Right ventricle myocardium inferior (tissue), 1 donor: ENCODE results near the gene NMNAT3. TPM values are rescaled to one million over a fixed set of nuclear protein-coding genes. Genes with fewer than 3 reads are reported as not detected.

Source experiments
- ATAC-seq: fragments of 200-7000 bp; cut with Tn5 transposase; one replicate; pipeline ENCODE4 v1.9.1; 2020; ENCODE audit warnings: mild to moderate bottlenecking, moderate library complexity
- DNase-seq: peaks from one replicate; pipeline ENCODE4 v3.0.0; 2021; ENCODE audit errors: missing footprints
- intact Hi-C: fragments of 100-400 bp; cut with DNase I; formaldehyde crosslinking; loops from one replicate; pipeline ENCODE4 v1.11.0; 2022
- total RNA-seq: library from RNA; stranded (reverse); fragmentation: NEBNext Ultra II Directional; extraction: Animal tissue kit (Norgen Biotek cat#: 25700); gene quantifications from one replicate; pipeline ENCODE4 v1.2.1, GENCODE V29; 2021
- donor health status: DM: no; HTN: yes; CAD: no; lungs with severe emphysema.

Gene NMNAT3
- total RNA-seq, 1 donor from 2014 or later = 11.0 TPM

DNA sequence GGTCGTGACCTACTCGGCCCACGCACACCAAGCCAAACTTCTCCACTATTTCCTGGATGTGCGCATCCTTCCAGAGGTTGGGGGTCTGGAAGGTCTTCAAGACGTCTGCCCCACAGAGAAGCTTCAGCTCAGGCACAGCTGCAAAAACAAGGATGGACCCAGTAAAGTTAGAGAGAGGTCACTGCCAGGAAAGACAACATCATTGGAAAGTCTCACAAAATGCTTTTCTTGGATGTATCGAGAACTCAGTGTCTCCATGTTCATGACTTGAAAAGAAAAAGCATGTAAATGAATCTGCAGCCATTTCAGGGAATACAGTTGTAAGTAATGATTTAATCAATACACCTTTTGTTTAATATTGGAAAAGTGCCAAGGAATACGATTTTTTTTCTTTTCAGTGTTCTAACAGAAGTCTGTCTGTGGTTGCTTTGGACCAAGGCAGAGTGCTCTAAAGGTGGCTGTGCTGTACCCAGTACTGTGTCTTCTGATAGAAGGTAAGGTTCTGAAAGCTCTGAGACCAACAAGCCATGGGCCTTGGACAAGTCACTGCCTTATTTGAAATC lies 116.4 kb downstream of the NMNAT3 start:
- ATAC-seq = no peak
- intact Hi-C loops = no loop called here
- DNase-seq = no peak

DNA sequence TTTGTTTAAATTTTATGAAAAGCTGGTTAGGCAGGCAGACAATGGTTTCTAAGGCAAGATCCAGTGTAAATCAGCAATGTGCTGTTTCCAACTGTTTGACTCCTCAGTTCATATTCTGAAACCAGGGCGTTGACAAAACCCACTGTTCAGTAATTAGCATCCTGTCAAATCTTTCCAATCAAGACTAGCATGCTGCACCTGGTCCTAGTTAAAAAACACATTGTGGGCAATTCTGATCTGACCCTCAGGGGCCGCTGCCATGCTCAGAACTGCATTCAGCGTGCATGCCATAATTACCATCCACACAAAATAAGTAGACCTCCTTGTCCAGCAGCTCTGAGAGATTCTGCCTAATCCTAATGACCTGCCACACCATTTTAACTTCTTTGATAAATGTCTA lies 117.4 kb downstream of the NMNAT3 start:
- ATAC-seq = no peak
- intact Hi-C loops = no loop called here
- DNase-seq = no peak

DNA sequence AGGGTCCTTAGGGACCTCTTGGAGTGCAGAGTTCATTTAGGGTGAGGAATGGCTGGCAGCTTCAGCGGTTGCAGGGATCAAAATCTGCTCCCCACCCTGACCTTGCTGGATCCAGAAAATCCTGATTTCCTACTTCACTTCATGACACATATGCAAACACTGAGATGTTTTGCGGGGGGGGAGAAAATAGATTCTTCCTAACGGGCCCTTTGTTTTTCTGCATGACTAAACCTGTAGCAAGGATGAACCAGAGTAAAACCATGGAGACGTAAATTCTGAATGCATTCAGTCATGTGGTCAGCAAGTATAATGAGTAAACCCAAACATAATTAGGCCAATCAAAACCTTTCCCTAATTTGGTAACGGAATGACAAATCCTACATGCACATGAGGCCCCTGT lies 118.2 kb downstream of the NMNAT3 start:
- DNase-seq (no peak), ATAC-seq (no peak)
- intact Hi-C loops = no loop called here

DNA sequence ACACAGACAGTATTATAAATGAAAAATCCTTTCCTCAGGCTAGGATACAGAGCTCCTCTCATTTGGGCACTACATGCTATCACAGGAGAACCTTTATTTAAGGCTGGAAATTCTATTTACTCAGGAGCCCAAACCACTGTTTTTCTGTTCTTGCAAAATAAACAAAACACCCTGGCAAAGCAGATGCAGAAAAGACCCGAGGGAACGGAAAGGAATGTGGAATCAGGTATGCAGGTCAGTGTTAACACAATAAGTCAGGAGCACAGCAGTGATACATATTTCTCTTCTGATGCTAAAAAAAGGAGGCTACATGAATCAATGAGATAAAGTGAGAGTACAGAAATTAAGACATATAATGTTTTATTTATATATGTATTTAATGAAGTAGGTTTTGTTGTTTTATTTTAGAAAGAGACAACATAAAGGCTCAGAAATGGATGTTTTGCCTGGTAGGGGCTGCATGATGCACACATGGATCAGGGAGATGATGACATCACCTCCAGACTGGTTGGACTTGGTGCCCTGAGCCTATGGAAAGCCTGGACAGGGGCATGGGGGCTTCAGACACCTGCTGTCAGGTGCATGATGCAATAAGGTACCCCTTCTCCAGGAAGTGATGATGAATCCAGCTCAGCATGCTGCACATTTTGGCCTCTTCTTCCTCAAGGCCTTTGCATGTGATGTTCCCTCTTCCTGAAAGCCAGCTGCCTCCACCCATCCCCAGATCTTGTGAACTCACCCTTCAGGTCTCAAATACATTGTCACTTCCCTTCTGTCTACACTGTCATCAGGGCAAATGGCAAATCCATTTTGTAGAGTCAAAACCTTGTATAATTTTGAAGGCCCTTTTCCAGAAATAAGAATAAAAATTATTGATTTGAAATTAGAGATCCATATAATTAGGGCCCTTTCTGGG lies 119.2 kb downstream of the NMNAT3 start:
- DNase-seq = no peak
- ATAC-seq = no peak
- intact Hi-C loops = no loop called here

DNA sequence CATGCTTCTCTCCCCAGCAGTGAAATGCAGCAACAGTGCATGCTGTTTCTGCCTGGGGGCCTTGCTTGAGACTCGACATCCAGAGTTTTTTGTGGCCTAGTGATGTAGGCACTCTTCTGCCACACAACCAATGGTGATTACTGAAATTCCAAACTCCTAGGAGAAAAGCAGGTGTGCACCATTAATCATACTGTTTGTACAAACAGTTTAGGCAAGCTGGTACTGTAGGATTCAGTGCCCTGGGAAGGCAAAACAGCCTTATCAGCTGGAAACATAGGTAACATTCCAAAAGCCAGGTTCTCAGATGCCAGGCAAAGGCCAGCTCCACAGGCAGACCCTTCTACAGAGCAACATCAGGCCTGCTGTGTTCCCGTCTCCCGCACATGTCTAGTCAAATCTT lies 120.7 kb downstream of the NMNAT3 start:
- DNase-seq (no peak), ATAC-seq (no peak)
- intact Hi-C loops = no loop called here

DNA sequence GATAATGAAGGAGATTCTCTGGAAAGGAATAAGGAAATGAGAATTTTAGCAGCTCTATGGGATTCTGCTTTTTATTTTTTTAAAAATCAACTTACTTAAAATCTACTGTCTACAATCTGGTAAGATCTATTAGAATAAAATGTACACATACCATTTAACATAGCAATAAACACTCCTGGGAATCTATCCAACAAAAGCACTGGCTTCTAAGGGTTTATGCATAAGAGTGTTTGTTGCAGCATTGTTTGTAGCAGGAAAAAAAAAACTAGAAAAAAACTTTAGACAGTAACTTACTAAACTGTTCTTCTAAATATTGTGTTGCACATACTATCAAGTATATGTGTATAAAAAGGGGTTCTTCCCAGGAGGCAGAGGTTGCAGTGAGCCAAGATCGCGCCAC lies 122.5 kb downstream of the NMNAT3 start:
- intact Hi-C loops = no loop called here
- no peak for ATAC-seq
- no peak for DNase-seq

DNA sequence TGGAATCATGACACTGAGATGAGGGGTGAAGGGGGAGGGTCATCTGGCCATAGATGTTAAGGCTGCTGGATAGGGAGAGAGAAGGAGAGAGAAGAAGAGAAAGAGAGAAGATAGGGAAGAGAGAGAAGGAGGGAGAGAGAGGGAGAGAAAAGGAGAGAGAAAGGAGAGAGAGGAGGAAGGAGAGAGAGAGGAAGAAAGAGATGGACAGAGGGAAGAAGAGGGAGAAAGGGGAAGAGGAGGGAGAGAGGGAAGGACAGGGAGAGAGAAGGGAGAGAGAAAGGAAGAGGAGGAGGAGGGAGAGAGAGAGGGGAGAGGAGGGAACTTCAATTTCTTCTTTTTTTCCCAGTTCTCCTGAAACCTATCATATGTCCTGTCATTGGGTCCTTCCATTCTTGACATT lies 123.1 kb downstream of the NMNAT3 start:
- intact Hi-C loops = no loop called here
- DNase-seq (no peak), ATAC-seq (no peak)

DNA sequence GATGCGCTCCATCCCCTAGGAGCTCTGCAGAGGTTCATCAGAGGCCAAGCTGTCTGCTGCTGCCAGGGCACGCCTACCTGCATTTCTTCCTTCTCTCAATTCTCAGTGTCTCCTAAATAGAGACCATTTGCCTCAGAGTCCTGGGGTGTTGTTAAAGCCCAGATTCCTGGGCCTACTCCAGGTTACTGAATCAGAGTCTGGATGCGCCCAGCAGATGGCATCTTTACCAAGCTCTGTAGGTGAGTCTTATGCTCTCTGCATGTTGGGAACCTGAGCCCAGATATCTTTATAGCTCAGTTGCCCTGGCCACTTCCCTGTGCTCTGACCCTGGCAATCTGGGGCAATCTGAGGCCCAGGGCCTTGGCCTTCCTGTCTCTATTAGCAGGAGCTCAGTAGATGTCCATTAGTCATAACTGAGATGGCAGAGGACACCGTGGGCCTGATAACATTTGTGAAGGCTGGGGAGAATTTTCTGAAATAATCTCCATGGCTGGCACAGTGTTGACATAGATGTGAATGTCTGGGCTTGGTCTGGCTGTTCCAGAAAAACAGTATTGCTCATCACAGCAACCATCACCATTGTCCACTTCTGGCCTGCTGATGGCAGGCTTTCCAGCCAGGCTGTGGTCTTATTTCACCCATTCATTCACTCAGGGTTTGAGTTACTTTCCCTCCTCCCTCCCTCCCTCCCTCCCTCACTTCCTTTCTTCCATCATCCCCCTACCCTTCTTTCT lies 125.0 kb downstream of the NMNAT3 start:
- intact Hi-C loops = no loop called here
- no peak for ATAC-seq

DNA sequence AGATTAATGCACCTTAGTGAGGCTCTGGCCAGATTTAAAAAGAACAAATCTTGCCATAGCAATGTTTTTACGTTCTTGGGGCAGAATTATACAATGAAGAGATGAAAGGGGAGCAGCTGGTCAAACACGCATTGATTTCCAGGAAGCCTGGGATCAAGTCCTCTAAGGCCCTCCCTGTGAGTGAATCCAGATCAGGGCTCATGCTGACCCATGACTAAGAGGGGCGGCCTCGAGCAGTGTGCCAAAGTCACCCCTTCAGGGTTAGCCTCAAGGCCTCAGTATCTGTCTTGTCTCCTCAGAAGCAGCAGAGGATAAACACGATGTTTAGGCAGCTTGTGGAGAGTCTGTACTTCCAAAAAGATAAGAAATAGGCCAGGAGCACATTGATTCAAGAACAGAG lies 129.0 kb downstream of the NMNAT3 start:
- DNase-seq (no peak), ATAC-seq (no peak)
- intact Hi-C loops = no loop called here

More for the DNA sequence above, 125.0 kb downstream of the NMNAT3 start:
- DNase-seq = no peak

DNA sequence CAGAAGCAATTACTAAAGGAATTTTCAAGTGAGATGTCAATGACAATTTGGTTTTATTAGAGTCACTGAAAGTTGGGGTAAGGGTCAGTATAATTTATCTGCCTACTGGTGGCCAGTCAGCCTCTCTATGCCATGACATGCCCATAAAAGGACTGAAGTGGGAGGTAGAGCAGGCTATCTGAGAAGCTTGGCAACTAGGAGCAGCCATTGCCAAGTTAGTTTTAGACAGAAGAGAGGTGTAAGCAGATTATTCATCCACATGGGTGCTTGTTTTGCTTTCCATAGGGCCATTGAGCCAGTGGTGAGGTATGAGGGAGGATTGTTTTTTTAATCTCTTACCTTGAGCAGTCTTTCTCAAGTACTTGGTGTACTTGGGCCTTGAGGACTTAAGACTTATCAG lies 130.1 kb downstream of the NMNAT3 start:
- no peak for ATAC-seq
- intact Hi-C loops = no loop called here

DNA sequence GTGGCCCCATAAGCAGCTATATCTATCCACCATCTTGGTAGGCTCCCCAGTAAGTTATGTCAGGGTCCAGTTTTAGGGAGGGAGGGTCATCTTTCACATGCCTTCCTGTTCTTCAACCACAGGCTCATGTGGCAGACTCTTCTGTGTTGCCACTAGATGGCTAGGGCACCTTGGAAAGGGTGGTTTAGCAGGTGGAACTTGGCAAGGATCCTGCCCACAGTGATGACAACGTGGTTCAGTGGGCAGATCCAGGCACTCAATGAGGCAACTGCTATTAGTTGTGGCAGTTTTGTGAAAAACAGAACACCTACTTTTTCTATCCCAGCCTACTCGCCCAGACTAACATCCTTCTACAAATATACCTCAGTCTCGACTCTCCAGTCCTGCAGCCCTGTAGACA lies 131.0 kb downstream of the NMNAT3 start:
- ATAC-seq (no peak), DNase-seq (no peak)
- intact Hi-C loops = no loop called here

More for the DNA sequence above, 130.1 kb downstream of the NMNAT3 start:
- DNase-seq = no peak

DNA sequence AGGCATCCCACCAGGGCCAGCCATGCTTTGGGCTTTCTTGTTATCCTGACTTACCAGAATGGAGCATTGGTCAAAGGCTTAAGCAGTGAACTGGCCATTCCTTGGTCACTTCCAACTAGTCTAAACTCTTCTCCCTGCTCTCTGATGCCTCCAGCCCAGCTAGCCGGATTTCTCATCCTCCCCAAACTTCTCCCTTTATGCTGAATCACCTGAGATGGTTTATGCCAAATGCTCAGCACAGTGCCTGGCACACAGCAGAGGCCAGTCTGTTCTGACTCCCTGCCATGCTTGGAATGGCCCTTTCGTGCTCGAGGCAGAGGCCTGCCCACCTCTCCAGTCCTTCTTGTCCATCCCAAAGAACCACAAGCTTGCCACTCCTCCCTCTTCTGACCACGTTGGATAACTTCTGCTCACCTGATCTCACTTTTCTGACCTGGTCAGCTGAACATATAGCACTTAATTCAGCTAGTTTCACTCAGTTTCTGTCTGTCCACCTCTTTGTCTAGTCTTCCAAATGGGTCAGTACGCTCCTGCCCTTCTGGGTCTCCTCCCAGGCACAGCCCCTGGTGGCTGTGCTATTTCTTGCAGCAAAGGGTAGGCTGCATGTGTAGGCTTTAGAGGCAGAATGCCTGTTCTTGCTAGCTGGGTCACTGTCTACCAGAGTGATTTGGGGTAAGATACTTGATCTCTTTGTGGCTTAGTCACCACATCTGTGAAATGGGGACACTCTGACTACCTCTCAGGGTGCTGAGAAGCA lies 136.1 kb downstream of the NMNAT3 start:
- intact Hi-C loops = no loop called here
- DNase-seq (no peak), ATAC-seq (no peak)

DNA sequence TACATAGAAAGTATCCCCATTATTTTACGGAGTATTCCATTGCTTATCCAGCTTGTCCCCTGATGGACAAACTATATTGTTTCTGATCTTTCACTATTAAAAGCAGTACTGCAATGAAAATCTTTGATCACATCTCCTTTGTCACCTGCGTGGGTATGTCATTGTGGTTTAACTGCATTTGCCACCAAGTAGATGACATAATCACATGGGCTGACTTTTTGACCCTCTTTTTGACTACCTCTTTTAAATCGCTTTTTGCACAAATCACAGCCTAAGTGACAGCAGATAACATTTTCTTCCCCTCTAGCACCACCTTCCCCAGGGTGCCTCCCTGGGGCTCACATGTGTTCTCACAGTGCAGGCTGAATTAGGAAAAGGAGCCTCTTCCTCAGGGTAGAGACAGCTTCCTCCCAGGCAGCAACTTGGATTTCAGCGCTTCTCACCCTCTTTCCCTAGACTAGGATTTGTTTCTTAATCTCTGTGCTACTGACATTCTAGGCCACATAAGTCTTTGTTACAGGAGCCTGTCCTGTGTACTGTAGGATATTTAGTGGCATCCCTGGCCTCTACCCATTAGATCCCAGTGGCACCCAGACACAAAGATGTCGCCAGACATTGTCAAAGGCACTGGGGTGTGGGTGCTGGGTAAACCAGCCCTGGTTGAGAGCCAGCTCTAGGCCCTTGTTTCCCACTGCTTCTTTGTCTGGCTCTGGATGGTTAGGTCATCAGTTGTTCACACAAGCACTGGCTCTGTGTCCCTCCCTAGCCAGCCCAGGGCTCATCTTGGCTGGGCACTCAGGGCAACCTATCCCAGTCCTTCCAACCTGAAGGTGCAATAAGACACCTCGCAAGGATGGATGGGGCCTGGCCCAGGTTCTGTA lies 136.9 kb downstream of the NMNAT3 start:
- ATAC-seq = no peak
- DNase-seq = no peak
- intact Hi-C loops = no loop called here

DNA sequence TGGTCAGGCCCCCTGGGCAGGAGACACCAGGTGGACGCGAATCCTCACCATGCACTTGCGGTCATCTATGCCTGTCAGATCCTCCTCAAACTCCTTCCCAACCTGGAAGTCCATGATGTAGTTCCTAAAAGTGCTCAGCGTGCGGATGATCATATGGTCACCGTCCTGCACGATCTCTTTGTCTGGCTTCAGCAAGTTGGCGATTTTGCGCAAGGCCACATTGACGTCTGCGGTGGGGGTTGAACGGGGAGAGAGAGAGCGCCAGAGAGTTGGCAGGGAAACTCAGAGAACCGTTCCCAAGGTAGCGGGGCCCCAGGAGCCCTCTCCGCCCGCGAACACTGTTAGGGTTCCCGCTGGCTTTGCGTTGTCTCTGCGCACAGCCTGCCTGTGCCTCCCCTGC lies 139.0 kb downstream of the NMNAT3 start:
- intact Hi-C loops = no loop called here
- DNase-seq = peak; percentile 75
- peak; percentile 44 for ATAC-seq

DNA sequence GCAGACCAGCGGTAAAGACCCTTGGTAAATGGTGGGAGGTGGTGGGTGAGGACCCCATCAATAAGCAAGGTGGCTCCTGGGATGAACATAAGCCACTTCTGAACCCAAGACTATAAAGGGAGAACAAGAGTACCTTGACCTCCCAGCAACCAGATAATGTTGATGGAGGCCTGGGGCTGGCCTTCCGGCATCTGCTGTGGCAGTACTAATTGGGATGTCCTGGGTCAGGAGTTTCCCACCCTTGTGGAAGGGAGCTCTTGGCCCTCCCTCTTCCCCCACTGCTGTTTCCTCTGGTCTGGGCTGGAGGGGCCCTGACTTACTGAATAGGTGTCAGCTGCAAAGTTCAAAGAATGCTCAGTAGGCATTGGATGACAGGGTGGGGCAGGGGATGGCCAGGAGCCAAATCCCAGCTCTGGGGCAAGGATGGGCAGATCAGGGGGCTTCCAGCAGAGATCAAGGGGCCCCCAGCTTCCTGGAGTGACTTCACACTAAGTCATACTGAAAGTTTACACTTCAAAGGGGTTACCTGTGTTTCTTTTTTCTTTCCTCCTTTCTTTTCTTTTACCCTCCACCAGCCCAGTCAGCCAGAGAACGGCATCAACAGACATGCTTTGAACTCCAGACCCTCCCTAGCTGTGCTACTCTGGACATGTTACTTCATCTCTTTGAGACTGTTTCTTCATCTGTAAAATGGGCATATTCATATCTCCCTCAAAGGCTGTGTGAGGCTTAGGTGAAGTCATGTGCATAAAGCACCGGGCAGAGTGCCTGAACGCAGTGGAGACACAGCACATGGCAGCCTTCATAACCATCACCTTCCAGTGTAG lies 139.8 kb downstream of the NMNAT3 start:
- no peak for DNase-seq
- intact Hi-C loops = no loop called here
- ATAC-seq = no peak

DNA sequence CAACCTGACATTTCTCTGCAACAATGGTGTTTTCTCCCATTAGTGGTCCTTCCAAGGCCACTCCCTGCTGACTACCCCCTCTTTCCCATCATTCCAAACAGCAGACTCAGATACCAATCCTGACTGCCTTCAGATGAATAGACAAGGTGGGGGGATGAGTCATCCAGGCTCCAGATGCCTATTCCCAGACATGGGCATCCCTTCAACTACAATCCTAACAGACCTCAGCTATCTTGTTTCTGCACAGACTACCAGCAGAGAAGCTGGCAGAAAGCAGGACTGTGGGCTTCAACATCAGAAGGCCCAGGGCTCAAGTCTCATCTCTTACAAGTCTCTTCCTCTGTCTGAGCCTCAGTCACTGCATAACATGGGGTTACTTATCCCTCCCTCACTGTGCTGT lies 140.4 kb downstream of the NMNAT3 start:
- DNase-seq = no peak
- no peak for ATAC-seq
- intact Hi-C loops = no loop called here
